ELR (cell line): ENCODE results near the gene NBAS.

Experiments
- DNase-seq: peaks from one replicate; pipeline ENCODE4 v3.0.0-alpha.2; 2015; ENCODE audit warnings: low read depth

The NBAS gene

GRCh38 chr2:15205562-15205961, 355.6 kb downstream of the NBAS start:
- DNase-seq, result no peak

- no peak for DNase-seq
These were observed 360.1 kb downstream of the NBAS start for GRCh38 chr2:15201009-15201408.

GRCh38 chr2:15200581-15200980, 360.6 kb downstream of the NBAS start:
- no peak for DNase-seq

GRCh38 chr2:15198051-15198450, 363.1 kb downstream of the NBAS start:
- no peak for DNase-seq

- DNase-seq, result no peak
These were observed 365.3 kb downstream of the NBAS start for GRCh38 chr2:15195813-15196212.

- no peak for DNase-seq
These were observed 369.3 kb downstream of the NBAS start for GRCh38 chr2:15191789-15192188.

GRCh38 chr2:15189216-15189615, 371.9 kb downstream of the NBAS start:
- DNase-seq, result no peak

GRCh38 chr2:15187702-15188101, 373.4 kb downstream of the NBAS start:
- DNase-seq, result no peak

- no peak for DNase-seq
These were observed 375.0 kb downstream of the NBAS start for GRCh38 chr2:15186118-15186517.

- no peak for DNase-seq
These were observed 376.6 kb downstream of the NBAS start for GRCh38 chr2:15184491-15184890.

- no peak for DNase-seq
These were observed 378.9 kb downstream of the NBAS start for GRCh38 chr2:15182275-15182674.

- no peak for DNase-seq
These were observed 379.9 kb downstream of the NBAS start for GRCh38 chr2:15181092-15181745.

- DNase-seq, result no peak
These were observed 380.8 kb downstream of the NBAS start for GRCh38 chr2:15180379-15180778.

- DNase-seq, result no peak
These were observed 382.2 kb downstream of the NBAS start for GRCh38 chr2:15178946-15179345.

GRCh38 chr2:15177103-15177502, 384.0 kb downstream of the NBAS start:
- DNase-seq, result peak; percentile 73

GRCh38 chr2:15176604-15177003, 384.5 kb downstream of the NBAS start:
- no peak for DNase-seq

GRCh38 chr2:15174567-15174966, 386.6 kb downstream of the NBAS start:
- DNase-seq, result no peak

- no peak for DNase-seq
These were observed 387.6 kb downstream of the NBAS start for GRCh38 chr2:15173501-15173900.

GRCh38 chr2:15172825-15173224, 388.3 kb downstream of the NBAS start:
- no peak for DNase-seq

- peak; percentile 69 for DNase-seq
These were observed 390.9 kb downstream of the NBAS start for GRCh38 chr2:15170070-15170775.

GRCh38 chr2:15169326-15170069, 391.6 kb downstream of the NBAS start:
- peak; percentile 97 for DNase-seq

GRCh38 chr2:15168116-15168515, 393.0 kb downstream of the NBAS start:
- no peak for DNase-seq

GRCh38 chr2:15166878-15167277, 394.3 kb downstream of the NBAS start:
- no peak for DNase-seq
